Neural cell (in vitro differentiated cells): ENCODE measurements around the gene UBE2O. TPM values are rescaled to one million over a fixed set of nuclear protein-coding genes. Genes with fewer than 3 reads are reported as not detected.

Experiments
- H2AFZ ChIP-seq: fragments of 200-600, 300-800 bp; sonication (generic), shearing (Covaris generic); 2 replicates; pipeline ENCODE4 v1.6.0; 2014; ENCODE audit warnings: low read depth, mild to moderate bottlenecking, antibody characterized with exemption, low read length, moderate library complexity
- H3F3A ChIP-seq: fragments of 200-600 bp; shearing (Covaris generic); 2 replicates; pipeline ENCODE4 v1.6.1; 2016; ENCODE audit warnings: mild to moderate bottlenecking, moderate library complexity, mixed read lengths, antibody characterized with exemption, low read length; ENCODE audit not compliant: insufficient read depth, poor library complexity, severe bottlenecking
- H3K27ac ChIP-seq: fragments of 200-600, 300-800 bp; sonication (generic), shearing (Covaris generic); 2 replicates; pipeline ENCODE4 v1.5.1; 2014; ENCODE audit warnings: mild to moderate bottlenecking, low read length, moderate library complexity
- H3K27me3 ChIP-seq: fragments of 300-800, 200-600 bp; sonication (generic), shearing (Covaris generic); 2 replicates; pipeline ENCODE4 v1.6.0; 2014; ENCODE audit warnings: mild to moderate bottlenecking, low read depth, low read length, moderate library complexity; ENCODE audit not compliant: insufficient read depth
- H3K36me3 ChIP-seq: fragments of 300-800, 200-600 bp; sonication (generic), shearing (Covaris generic); 2 replicates; pipeline ENCODE4 v1.5.1; 2014; ENCODE audit warnings: mild to moderate bottlenecking, antibody characterized with exemption, low read length, moderate library complexity; ENCODE audit not compliant: insufficient read depth
- H3K4me2 ChIP-seq: fragments of 300-800, 200-600 bp; sonication (generic), shearing (Covaris generic); 2 replicates; pipeline ENCODE4 v1.6.0; 2014; ENCODE audit warnings: mild to moderate bottlenecking, low read length
- H3K4me3 ChIP-seq: fragments of 300-800, 200-600 bp; sonication (generic), shearing (Covaris generic); 2 replicates; pipeline ENCODE4 v1.5.1; 2014; ENCODE audit warnings: mild to moderate bottlenecking, low read length, moderate library complexity
- H3K79me2 ChIP-seq: fragments of 200-600 bp; shearing (Covaris generic); replicated peaks from 2 replicates; pipeline ENCODE4 v1.6.0; 2014; ENCODE audit warnings: mild to moderate bottlenecking, low read length, moderate library complexity; ENCODE audit not compliant: insufficient read depth
- H3K9ac ChIP-seq: fragments of 300-800, 200-600 bp; sonication (generic), shearing (Covaris generic); 2 replicates; pipeline ENCODE4 v1.6.1; 2016; ENCODE audit warnings: mild to moderate bottlenecking, low read length, mixed read lengths
- H3K9me2 ChIP-seq: fragments of 200-600 bp; shearing (Covaris generic); 2 replicates; pipeline ENCODE4 v1.6.1; 2016; ENCODE audit warnings: mild to moderate bottlenecking, low read length, mixed read lengths; ENCODE audit not compliant: insufficient read depth
- H3K9me3 ChIP-seq: fragments of 200-600, 300-800 bp; sonication (generic), shearing (Covaris generic); 2 replicates; pipeline ENCODE4 v1.6.1; 2016; ENCODE audit warnings: mild to moderate bottlenecking, mixed run types, low read length, moderate library complexity, mixed read lengths
- H4K20me1 ChIP-seq: fragments of 200-600 bp; shearing (Covaris generic); 2 replicates; pipeline ENCODE4 v1.6.1; 2016; ENCODE audit warnings: mild to moderate bottlenecking, mixed run types; ENCODE audit not compliant: insufficient read depth
- EP300 ChIP-seq: fragments of 450-650 bp; conservative IDR thresholded peaks from 2 replicates; pipeline ENCODE4 v1.6.1; 2014; ENCODE audit warnings: antibody characterized with exemption, mild to moderate bottlenecking, moderate library complexity; ENCODE audit not compliant: poor library complexity, severe bottlenecking
- EZH2 ChIP-seq: fragments of 200-600, 300-800 bp; shearing (Covaris generic), sonication (generic); IDR thresholded peaks from 2 replicates; pipeline ENCODE4 v1.6.1; 2014; ENCODE audit warnings: antibody characterized with exemption, low read length, borderline replicate concordance, mild to moderate bottlenecking; ENCODE audit not compliant: insufficient read depth, poor library complexity, severe bottlenecking
- MXI1 ChIP-seq: fragments of 450-650 bp; conservative IDR thresholded peaks from 2 replicates; pipeline ENCODE4 v1.6.1; 2014; ENCODE audit warnings: antibody characterized with exemption, mild to moderate bottlenecking; ENCODE audit not compliant: poor library complexity, severe bottlenecking
- POLR2AphosphoS5 ChIP-seq: IDR thresholded peaks from 2 replicates; pipeline ENCODE4 v1.6.1; 2012
- RAD21 ChIP-seq: fragments of 450-650 bp; conservative IDR thresholded peaks from 2 replicates; pipeline ENCODE4 v1.6.1; 2014; ENCODE audit warnings: antibody characterized with exemption, mild to moderate bottlenecking, moderate library complexity
- SMC3 ChIP-seq: fragments of 450-650 bp; conservative IDR thresholded peaks from 2 replicates; pipeline ENCODE4 v1.6.1; 2014; ENCODE audit warnings: antibody characterized with exemption, mild to moderate bottlenecking, moderate library complexity; ENCODE audit not compliant: poor library complexity
- TAF1 ChIP-seq: IDR thresholded peaks from 2 replicates; pipeline ENCODE4 v1.6.1; 2012; ENCODE audit warnings: low read depth
- polyA plus RNA-seq: library from polyadenylated mRNA; depleted of rRNA; stranded (reverse); fragments of >200 nt; gene quantifications from 2 replicates; pipeline ENCODE4 v1.2.3, GENCODE V29; 2014
- TF ChIP-seq, protein P1 (sequence below): fragments of 450-650 bp; IDR thresholded peaks from 2 replicates; pipeline ENCODE4 v1.5.1; 2014; ENCODE audit warnings: antibody characterized with exemption, mild to moderate bottlenecking, moderate library complexity; ENCODE audit not compliant: poor library complexity, severe bottlenecking
- TF ChIP-seq, protein P2 (sequence below): IDR thresholded peaks from 2 replicates; pipeline ENCODE4 v1.6.1; 2012; ENCODE audit warnings: borderline replicate concordance

Gene UBE2O
- polyA plus RNA-seq, 1 donor from 2014 or later: 28.0 TPM

DNA sequence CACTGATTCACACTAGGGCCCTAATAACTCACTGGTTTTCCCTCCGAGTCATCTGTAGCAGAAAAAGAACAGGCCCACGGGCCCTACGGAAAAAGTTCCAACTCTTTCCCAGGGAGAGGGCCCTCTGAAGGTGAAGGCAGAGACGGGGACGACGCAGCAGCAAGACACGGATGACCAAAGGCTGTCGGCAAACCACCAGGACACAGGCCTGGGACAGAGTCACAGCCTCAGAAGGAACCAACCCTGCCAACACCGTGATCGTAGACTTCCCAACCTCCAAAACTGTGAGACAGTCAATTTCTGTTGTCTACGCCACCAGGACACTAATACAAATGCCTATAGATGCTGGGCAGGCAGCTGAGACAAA is 73.7 kb downstream of the UBE2O start:
- no peaks in the 10 kb centered on the region for H3K36me3 ChIP-seq
- no peak overlapping the region for H2AFZ ChIP-seq
- no peak for TF ChIP-seq TAF1
- H3K79me2 ChIP-seq: no peaks in the 10 kb centered on the region
- no peaks in the 10 kb centered on the region for H4K20me1 ChIP-seq
- no peak overlapping the region for H3K4me3 ChIP-seq
- no peak overlapping the region for H3K4me2 ChIP-seq
- H3K27me3 ChIP-seq: peaks cover 17% of the 10 kb centered on the region
- H3K9me3 ChIP-seq: no peaks in the 10 kb centered on the region
- H3K27ac ChIP-seq: no peak overlapping the region
- no peak overlapping the region for H3K9ac ChIP-seq
- no peaks in the 10 kb centered on the region for H3K9me2 ChIP-seq
- no peaks in the 10 kb centered on the region for H3F3A ChIP-seq

DNA sequence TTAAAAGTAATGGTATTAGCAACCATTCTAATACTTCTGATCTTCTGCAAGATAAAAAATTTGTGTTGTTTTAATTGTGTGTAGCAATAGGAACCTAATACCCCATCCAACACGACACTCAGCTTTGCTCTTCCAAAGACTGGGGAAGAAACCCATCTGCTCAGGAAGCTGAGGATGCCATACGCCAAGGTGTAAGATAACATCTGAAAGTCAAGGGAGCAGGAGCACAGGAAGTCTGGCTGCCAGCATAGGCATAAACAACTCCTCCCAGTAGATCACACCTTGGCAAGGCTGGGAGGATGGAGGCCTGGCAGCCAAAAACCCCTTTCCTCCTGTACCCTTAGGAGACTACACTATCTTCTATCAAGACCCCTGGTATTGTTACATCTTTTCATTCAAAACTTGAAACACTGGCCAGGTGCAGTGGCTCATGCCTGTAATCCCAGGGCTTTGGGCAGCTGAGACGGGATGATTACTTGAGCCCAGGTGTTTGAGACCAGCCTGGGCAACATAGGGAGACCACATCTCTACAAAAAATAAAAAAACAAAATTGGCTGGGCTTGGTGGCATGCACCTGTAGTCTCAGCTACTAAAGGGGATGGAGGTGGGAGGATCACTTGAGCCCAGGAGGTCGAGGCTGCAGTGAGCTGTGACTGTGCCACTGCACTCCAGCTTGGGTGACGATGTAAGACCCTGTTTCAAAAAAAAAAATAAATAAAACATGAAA is 74.2 kb downstream of the UBE2O start:
- no peak overlapping the region for H3K4me3 ChIP-seq
- H3F3A ChIP-seq: no peaks in the 10 kb centered on the region
- H3K27ac ChIP-seq: no peak overlapping the region
- no peaks in the 10 kb centered on the region for H3K9me3 ChIP-seq
- H2AFZ ChIP-seq: no peak overlapping the region
- H3K79me2 ChIP-seq: no peaks in the 10 kb centered on the region
- H3K4me2 ChIP-seq: no peak overlapping the region
- H3K36me3 ChIP-seq: no peaks in the 10 kb centered on the region
- no peaks in the 10 kb centered on the region for H3K9me2 ChIP-seq
- H4K20me1 ChIP-seq: no peaks in the 10 kb centered on the region
- no peak for TF ChIP-seq POLR2AphosphoS5
- TF ChIP-seq, protein P1, sequence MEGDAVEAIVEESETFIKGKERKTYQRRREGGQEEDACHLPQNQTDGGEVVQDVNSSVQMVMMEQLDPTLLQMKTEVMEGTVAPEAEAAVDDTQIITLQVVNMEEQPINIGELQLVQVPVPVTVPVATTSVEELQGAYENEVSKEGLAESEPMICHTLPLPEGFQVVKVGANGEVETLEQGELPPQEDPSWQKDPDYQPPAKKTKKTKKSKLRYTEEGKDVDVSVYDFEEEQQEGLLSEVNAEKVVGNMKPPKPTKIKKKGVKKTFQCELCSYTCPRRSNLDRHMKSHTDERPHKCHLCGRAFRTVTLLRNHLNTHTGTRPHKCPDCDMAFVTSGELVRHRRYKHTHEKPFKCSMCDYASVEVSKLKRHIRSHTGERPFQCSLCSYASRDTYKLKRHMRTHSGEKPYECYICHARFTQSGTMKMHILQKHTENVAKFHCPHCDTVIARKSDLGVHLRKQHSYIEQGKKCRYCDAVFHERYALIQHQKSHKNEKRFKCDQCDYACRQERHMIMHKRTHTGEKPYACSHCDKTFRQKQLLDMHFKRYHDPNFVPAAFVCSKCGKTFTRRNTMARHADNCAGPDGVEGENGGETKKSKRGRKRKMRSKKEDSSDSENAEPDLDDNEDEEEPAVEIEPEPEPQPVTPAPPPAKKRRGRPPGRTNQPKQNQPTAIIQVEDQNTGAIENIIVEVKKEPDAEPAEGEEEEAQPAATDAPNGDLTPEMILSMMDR: no peak
- no peak for TF ChIP-seq TAF1
- no peak for TF ChIP-seq SMC3
- TF ChIP-seq EZH2: no peak
- TF ChIP-seq, protein P2, sequence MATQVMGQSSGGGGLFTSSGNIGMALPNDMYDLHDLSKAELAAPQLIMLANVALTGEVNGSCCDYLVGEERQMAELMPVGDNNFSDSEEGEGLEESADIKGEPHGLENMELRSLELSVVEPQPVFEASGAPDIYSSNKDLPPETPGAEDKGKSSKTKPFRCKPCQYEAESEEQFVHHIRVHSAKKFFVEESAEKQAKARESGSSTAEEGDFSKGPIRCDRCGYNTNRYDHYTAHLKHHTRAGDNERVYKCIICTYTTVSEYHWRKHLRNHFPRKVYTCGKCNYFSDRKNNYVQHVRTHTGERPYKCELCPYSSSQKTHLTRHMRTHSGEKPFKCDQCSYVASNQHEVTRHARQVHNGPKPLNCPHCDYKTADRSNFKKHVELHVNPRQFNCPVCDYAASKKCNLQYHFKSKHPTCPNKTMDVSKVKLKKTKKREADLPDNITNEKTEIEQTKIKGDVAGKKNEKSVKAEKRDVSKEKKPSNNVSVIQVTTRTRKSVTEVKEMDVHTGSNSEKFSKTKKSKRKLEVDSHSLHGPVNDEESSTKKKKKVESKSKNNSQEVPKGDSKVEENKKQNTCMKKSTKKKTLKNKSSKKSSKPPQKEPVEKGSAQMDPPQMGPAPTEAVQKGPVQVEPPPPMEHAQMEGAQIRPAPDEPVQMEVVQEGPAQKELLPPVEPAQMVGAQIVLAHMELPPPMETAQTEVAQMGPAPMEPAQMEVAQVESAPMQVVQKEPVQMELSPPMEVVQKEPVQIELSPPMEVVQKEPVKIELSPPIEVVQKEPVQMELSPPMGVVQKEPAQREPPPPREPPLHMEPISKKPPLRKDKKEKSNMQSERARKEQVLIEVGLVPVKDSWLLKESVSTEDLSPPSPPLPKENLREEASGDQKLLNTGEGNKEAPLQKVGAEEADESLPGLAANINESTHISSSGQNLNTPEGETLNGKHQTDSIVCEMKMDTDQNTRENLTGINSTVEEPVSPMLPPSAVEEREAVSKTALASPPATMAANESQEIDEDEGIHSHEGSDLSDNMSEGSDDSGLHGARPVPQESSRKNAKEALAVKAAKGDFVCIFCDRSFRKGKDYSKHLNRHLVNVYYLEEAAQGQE: no peak
- no peak for TF ChIP-seq EP300
- TF ChIP-seq RAD21: no peak
- TF ChIP-seq MXI1: no peak
- H3K9ac ChIP-seq: no peak overlapping the region
- H3K27me3 ChIP-seq: peaks cover 15% of the 10 kb centered on the region
